KG1 (cell line): ENCODE measurements around the gene NFATC3.

Experiments used
- DNase-seq: peaks from one replicate; lab custom pipeline; 2025; lab: John Stamatoyannopoulos, UW

NFATC3 gene

GRCh38 chr16:68273459-68273858, 188.3 kb downstream of the NFATC3 start:
- no peak for DNase-seq

- no peak for DNase-seq
These were observed 188.7 kb downstream of the NFATC3 start for GRCh38 chr16:68273896-68274295.

- DNase-seq, result no peak
These were observed 189.3 kb downstream of the NFATC3 start for GRCh38 chr16:68274441-68274840.

- no peak for DNase-seq
These were observed 190.5 kb downstream of the NFATC3 start for GRCh38 chr16:68275611-68276191.

- DNase-seq, result no peak
These were observed 191.1 kb downstream of the NFATC3 start for GRCh38 chr16:68276223-68276622.
